Spleen (tissue), 7 donors: ENCODE measurements around the gene BPIFB1.

Experiments used
- POLR2A ChIP-seq, 3 donors: fragments of 450-650 bp; IDR thresholded peaks; one replicate each; pipeline ENCODE4 v1.5.1; 2017; ENCODE audit warnings: antibody characterized with exemption in 3 of 3, mild to moderate bottlenecking in 1 of 3
- POLR2AphosphoS5 ChIP-seq, 3 donors: sonication (generic); formaldehyde crosslinking; IDR thresholded peaks; one replicate each; pipeline ENCODE4 v1.5.1; 2017; ENCODE audit warnings: antibody characterized with exemption in 3 of 3
- TF ChIP-seq, protein P1 (sequence below), 11 experiments: fragments of 200-600 bp in 7 of 11; fragments of 450-650 bp in 4 of 11; sonication (generic) in 4 of 11; IDR thresholded peaks in 8 of 11; conservative IDR thresholded peaks in 3 of 11; 1 replicate in 7 of 11; 2 replicates in 4 of 11; pipeline versions ENCODE4 v1.4.0 to v1.8.0; 2016 to 2021; ENCODE audit warnings: antibody characterized with exemption in 11 of 11, inconsistent platforms in 4 of 11, mild to moderate bottlenecking in 1 of 11
- donor health status: DM: no; HTN: no; CAD: no; lungs with moderate emphysema.
- donor health status: DM: no; HTN: no; CAD: no.
- donor health status: DM: no; HTN: no; CAD: no.

DNA sequence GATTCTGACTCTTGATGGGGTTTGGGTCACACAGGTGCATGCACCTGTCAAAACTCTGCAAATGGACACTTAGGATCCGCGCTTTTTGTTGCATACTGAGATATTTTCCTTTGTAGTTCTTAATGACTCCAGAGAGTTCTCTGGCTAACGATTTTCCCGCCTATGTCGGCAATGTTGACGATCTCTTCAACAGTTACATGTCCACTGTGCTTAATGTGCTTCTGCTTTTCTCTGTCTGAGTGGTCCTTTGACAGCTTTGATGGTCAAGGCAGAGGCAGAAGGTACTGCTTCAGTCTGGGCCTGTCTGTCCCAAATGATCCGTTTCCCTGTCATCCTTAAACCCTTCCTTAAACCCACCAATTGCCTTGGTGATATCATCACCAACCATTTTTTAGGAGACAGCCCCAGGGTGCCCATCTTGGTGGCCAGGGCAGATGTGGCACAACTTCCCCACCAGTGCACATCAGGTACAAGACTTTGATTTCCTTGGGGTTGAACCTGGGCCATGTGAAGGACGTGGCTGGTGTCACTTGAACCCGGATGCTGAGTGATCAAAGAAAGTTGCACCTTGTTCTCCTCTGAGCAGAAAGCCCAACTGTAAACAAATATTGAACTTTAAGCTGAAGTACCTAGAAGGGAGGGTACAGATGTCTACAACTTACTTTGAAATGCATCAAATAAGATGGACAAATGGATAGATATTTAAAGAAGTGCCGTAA is 10.7 kb upstream of the BPIFB1 start:
- TF ChIP-seq POLR2A (IDR thresholded peaks at IDR 0.05) (no peak), POLR2AphosphoS5 (IDR thresholded peaks at IDR 0.05) (no peak)
- TF ChIP-seq, protein P1, sequence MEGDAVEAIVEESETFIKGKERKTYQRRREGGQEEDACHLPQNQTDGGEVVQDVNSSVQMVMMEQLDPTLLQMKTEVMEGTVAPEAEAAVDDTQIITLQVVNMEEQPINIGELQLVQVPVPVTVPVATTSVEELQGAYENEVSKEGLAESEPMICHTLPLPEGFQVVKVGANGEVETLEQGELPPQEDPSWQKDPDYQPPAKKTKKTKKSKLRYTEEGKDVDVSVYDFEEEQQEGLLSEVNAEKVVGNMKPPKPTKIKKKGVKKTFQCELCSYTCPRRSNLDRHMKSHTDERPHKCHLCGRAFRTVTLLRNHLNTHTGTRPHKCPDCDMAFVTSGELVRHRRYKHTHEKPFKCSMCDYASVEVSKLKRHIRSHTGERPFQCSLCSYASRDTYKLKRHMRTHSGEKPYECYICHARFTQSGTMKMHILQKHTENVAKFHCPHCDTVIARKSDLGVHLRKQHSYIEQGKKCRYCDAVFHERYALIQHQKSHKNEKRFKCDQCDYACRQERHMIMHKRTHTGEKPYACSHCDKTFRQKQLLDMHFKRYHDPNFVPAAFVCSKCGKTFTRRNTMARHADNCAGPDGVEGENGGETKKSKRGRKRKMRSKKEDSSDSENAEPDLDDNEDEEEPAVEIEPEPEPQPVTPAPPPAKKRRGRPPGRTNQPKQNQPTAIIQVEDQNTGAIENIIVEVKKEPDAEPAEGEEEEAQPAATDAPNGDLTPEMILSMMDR (IDR thresholded peaks at IDR 0.05 in 8 of 11, conservative IDR thresholded peaks at IDR 0.05 in 3 of 11), result no peak
